CD4-positive, alpha-beta T cell (primary cell): ENCODE measurements around the gene TBPL1. TPM values are rescaled to one million over a fixed set of nuclear protein-coding genes. Genes with fewer than 3 reads are reported as not detected.
A peak's percentile ranks its signal among the peaks of the same experiment; 100 is the strongest.

Source experiments
- ATAC-seq: fragments of 200-7000 bp; cut with Tn5 transposase; one replicate; pipeline ENCODE4 v1.10.0; 2022; ENCODE audit warnings: mild to moderate bottlenecking; ENCODE audit not compliant: poor library complexity
- CTCF ChIA-PET: fragments of 350-600 bp; sonication (Branson Sonifier 250); formaldehyde crosslinking; loops from one replicate; lab custom pipeline; 2021; ENCODE audit warnings: antibody characterized with exemption, inconsistent platforms; lab: Charles Lee
- POLR2A ChIA-PET: fragments of 350-600 bp; sonication (Branson Sonifier 250); formaldehyde crosslinking; loops from one replicate; lab custom pipeline; 2021; ENCODE audit warnings: antibody characterized with exemption, inconsistent platforms; lab: Charles Lee
- DNase-seq, 14 experiments: peaks; one replicate each; pipeline ENCODE4 v3.0.0-alpha.2; 2013 to 2020; ENCODE audit warnings: mixed read lengths in 2 of 14
- H3K27ac ChIP-seq, 2 donors: one replicate each; pipeline versions ENCODE4 v1.5.1 to v1.7.0; 2013; ENCODE audit warnings: low read length in 2 of 2, low read depth in 1 of 2, mild to moderate bottlenecking in 1 of 2
- H3K27me3 ChIP-seq, 2 experiments: 1 replicate in 1 of 2; 2 replicates in 1 of 2; pipeline versions ENCODE4 v1.6.1 to v1.7.0; 2013; ENCODE audit warnings: low read length in 2 of 2, control low read depth in 1 of 2, mild to moderate bottlenecking in 1 of 2, moderate library complexity in 1 of 2; ENCODE audit not compliant: insufficient read depth in 2 of 2, control insufficient read depth in 1 of 2
- H3K36me3 ChIP-seq: one replicate; pipeline ENCODE4 v1.6.1; 2013; ENCODE audit warnings: low read length, control low read depth; ENCODE audit not compliant: insufficient read depth
- H3K4me1 ChIP-seq: one replicate; pipeline ENCODE4 v1.6.1; 2013; ENCODE audit warnings: low read length, control low read depth; ENCODE audit not compliant: insufficient read depth
- H3K4me3 ChIP-seq: one replicate; pipeline ENCODE4 v1.5.1; 2013; ENCODE audit warnings: mild to moderate bottlenecking, low read length, moderate library complexity
- H3K9me3 ChIP-seq, 2 experiments: 1 replicate in 1 of 2; 2 replicates in 1 of 2; pipeline versions ENCODE4 v1.6.1 to v1.7.0; 2013; ENCODE audit warnings: low read length in 2 of 2, mild to moderate bottlenecking in 2 of 2, control low read depth in 1 of 2, moderate library complexity in 1 of 2; ENCODE audit not compliant: control insufficient read depth in 1 of 2, insufficient read depth in 1 of 2
- H3K27ac Mint-ChIP-seq: one replicate; pipeline ENCODE4 v1.8.0; 2020; ENCODE audit warnings: mixed read lengths
- H3K27me3 Mint-ChIP-seq: one replicate; pipeline ENCODE4 v1.8.0; 2021; ENCODE audit warnings: mixed read lengths
- H3K36me3 Mint-ChIP-seq: one replicate; pipeline ENCODE4 v1.8.0; 2021; ENCODE audit warnings: low read depth, mixed read lengths
- H3K4me1 Mint-ChIP-seq: one replicate; pipeline ENCODE4 v1.8.0; 2021; ENCODE audit warnings: low read depth, mixed read lengths
- H3K4me3 Mint-ChIP-seq: one replicate; pipeline ENCODE4 v1.8.0; 2020; ENCODE audit warnings: mild to moderate bottlenecking, mixed read lengths
- H3K9me3 Mint-ChIP-seq: one replicate; pipeline ENCODE4 v1.8.0; 2020; ENCODE audit warnings: mixed read lengths
- CTCF ChIP-seq: fragments of 200-600 bp; IDR thresholded peaks from one replicate; pipeline ENCODE4 v1.8.0; 2022; ENCODE audit warnings: antibody characterized with exemption, mild to moderate bottlenecking
- intact Hi-C, 2 experiments: fragments of 100-400 bp; cut with DNase I in 1 of 2; cut with micrococcal nuclease in 1 of 2; formaldehyde crosslinking; loops; one replicate each; pipeline versions ENCODE4 v1.15.1 to v1.9.0; 2023 to 2025; cut with DNase I, micrococcal nuclease
- total RNA-seq, 174 experiments: library from RNA in 2 of 174; stranded (reverse) in 2 of 174; gene quantifications; one replicate each; pipeline ENCODE4 v1.2.3 and lab custom pipeline; 2021 to 2026

TBPL1 gene
- total RNA-seq, 2 experiments from 2014 or later, result 34.7 to 37.3 TPM

DNA sequence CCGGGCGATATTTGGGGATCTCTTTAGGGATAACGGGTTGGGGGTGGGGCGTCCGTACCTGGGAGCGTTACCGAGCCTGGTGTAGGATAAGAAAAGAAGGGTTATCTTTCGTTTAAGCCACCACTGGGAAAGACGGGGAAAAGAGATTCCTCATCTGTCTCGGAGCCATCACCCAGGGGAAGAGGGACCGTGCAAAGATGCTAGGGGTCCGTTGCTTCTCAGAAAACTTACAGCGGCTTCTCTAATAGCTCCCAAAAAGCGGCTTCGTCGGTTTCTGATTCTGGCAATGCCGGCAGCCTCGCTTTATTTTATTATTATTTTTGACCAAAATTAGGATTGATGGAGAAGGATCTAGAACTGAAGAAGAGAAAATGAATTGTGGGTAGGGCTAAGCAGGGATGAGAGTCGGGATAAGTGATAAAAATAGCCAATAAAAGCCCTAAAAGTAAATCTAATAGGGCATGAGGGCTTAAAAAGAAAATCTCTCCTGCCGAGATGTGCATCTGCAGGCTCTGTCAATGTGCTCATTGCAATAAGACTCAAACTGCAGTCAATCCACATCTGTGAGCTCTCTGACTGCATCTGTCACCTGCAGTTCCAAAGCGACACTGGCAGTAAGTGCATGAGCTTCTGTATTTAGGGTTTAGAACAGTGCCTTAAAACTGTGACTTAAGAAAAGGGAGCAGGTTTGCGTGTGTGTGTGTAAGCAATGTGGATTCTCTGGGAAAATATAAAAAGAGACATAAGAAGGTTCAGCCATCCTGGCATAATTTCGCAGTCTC, 801 bp downstream of the TBPL1 start:
- Mint-ChIP-seq H3K27ac (peak overlapping the region; percentile 91), H3K4me1 (peaks cover 54% of the 10 kb centered on the region), H3K9me3 (no peaks in the 10 kb centered on the region), H3K36me3 (peaks cover 19% of the 10 kb centered on the region), H3K27me3 (no peaks in the 10 kb centered on the region), H3K4me3 (peak overlapping the region; percentile 97)
- ChIA-PET CTCF (interaction anchor here (1.1 to 1.7 kb wide), 6 partner anchors 12 to 110 kb away, joined by 3 to 6 read pairs (median 3); no protein-coding TSS in a partner anchor), POLR2A (interaction anchor here (0.7 to 2.7 kb wide), 8 partner anchors 12 to 143 kb away, joined by 3 to 14 read pairs (median 4); partner anchors contain the start of gene SLC2A12)
- intact Hi-C loops, result loop anchor here (2.0 to 10.0 kb wide), 6 partner anchors 15 to 1541 kb away; partner anchors contain the start of genes AHI1 (in 1 of the 2), RPS12 (in 1 of the 2) and STX7 (in 1 of the 2)
- Histone ChIP-seq H3K4me1 (peaks cover 14% of the 10 kb centered on the region), H3K36me3 (no peaks in the 10 kb centered on the region), H3K9me3 (no peaks in the 10 kb centered on the region), H3K4me3 (peak overlapping the region; percentile 83), H3K27me3 (no peaks in the 10 kb centered on the region), H3K27ac (peak overlapping the region in 1 of 2 donors; percentile 68)
- ATAC-seq, result no peak
- no peak for TF ChIP-seq CTCF
- peak in 3 of 14 experiments; percentile 12 to 47 (median 42) for DNase-seq

- H3K4me3 Mint-ChIP-seq, result peak overlapping the region; percentile 97
Measured at GRCh38 chr6:133954657-133955576, 1.9 kb downstream of the TBPL1 start.

More at GRCh38 chr6:133954657-133955576, 1.9 kb downstream of the TBPL1 start:
- Histone ChIP-seq H3K27me3 (no peaks in the 10 kb centered on the region), H3K36me3 (no peaks in the 10 kb centered on the region), H3K4me3 (no peak overlapping the region), H3K4me1 (peaks cover 15% of the 10 kb centered on the region), H3K27ac (no peak overlapping the region), H3K9me3 (no peaks in the 10 kb centered on the region)
- ATAC-seq (no peak), DNase-seq (no peak)
- POLR2A ChIA-PET, result interaction anchor here (0.5 to 1.1 kb wide), 2 partner anchors 18 to 211 kb away, joined by 3 read pairs; no protein-coding TSS in a partner anchor
- H3K27ac Mint-ChIP-seq, result peak overlapping the region; percentile 91
- no peak for TF ChIP-seq CTCF
- peaks cover 19% of the 10 kb centered on the region for H3K36me3 Mint-ChIP-seq
- H3K9me3 Mint-ChIP-seq, result no peaks in the 10 kb centered on the region
- H3K27me3 Mint-ChIP-seq, result no peaks in the 10 kb centered on the region
- intact Hi-C loops, result loop anchor here (2.0 to 10.0 kb wide), 5 partner anchors 14 to 1540 kb away; partner anchors contain the start of genes AHI1 (in 1 of the 2), RPS12 (in 1 of the 2) and STX7 (in 1 of the 2)
- peaks cover 63% of the 10 kb centered on the region for H3K4me1 Mint-ChIP-seq
- CTCF ChIA-PET, result interaction anchor here (1.1 to 1.8 kb wide), 5 partner anchors 11 to 109 kb away, joined by 3 to 6 read pairs (median 3); no protein-coding TSS in a partner anchor
